EL (cell line): ENCODE results near the gene M1AP.
A peak's percentile ranks its signal among the peaks of the same experiment; 100 is the strongest.

Experiments used
- DNase-seq: peaks from one replicate; pipeline ENCODE4 v3.0.0-alpha.2; 2016

The M1AP gene

GRCh38 chr2:74593826-74594772, 54.0 kb downstream of the M1AP start:
- no peak for DNase-seq

DNA sequence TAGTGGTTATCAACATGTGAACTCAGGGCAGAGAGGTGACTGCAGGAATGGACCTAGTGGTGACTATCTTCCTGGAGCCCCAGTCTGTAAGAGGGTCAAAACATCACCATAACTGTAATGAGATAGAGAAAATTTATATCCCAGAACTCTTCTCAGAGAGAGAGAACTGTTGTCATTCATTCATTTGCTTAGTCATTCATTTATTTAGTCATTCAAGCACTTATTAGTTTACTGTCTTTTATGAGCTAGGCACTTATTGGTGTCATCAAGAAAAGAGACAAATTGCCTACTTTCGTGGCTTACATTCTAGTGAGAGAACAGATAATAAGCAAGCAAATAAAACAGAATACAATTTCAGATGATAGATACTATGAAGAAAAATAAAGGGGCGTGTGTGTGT, 59.5 kb downstream of the M1AP start:
- no peak for DNase-seq

DNA sequence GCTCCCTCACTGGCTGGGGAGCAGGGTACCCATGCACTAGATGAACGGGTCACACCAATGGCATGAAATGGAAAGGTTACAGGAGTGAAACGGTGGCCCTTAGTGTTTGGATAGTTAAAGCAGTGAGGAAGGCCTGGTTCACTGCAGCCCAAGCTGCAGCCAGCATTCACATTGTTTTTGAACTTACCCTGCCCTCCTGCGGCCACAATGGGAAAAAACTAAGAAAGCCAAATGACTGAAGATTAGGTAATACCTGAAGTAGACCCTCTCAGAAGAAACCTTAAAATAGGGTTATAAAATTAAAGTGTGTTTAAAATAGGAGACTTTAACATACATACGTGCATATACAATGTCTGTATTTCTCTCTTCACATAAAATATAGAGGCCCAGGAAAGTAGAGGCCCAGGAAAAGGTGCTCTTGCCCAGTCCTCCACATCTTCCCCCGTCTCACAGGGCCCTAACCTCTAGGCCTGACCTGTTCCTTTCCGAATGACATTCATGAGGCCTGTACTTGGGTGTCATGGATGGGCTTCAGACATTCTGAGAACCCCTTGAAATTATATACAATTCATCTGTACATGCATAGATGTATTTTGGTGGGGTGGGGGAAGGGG, 60.4 kb downstream of the M1AP start:
- peak; percentile 74 for DNase-seq

DNA sequence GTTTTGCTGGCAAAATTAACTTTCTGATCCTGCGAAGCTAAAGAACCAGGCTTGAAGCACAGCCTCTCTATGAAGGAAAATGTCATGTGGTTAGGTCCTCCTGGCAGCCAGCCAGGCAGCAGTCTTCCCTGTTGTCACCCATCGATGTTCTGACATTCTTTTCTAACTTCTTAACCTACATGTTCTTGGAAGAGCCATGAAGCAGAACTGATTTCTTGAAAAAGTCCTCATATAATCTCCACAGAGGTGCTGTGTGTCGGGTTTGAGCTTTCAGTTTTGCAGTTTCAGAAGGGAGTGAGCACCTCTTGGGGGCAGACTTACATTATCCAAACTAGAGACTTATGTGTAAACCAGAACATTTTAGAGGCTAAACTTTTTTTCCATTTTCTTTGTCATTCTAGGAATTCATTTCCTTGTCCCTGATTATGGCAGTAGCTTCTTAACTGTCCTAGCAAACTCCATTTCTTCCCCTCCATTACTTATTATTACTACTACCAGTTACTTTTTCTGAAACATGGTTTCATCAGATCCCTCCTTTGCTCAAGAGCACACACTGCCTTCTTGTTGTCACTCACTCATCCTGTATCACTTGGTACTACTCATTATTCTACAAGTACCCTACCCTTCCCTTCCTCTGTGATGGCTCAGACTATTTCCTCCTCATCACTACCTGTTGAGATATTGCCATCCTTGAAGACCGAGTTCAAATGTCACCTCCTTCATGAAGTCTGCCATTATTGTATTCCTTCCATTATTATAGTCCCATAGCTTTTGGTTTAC, 62.5 kb downstream of the M1AP start:
- DNase-seq, result no peak

- peak; percentile 47 for DNase-seq
Measured at GRCh38 chr2:74584088-74584645, 64.0 kb downstream of the M1AP start.

GRCh38 chr2:74583504-74583903, 64.6 kb downstream of the M1AP start:
- DNase-seq, result peak; percentile 68

DNA sequence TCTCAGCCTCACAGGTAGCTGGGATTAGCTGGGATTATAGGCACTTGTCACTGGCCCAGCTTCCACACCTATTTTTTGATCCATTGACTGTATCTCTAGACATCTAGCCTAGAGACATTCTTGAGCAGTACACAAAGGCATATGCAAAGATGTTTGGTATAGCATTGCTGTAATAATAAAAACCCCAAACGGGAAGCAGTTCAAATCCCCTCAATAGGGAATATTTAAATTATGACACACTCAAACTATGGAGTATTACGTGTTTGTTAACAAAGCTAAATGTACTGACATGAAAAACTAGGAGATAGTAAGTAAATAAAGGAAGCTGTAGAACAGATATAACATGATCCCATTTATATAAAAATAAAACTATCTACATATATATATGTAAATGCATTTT, 65.9 kb downstream of the M1AP start:
- no peak for DNase-seq

- DNase-seq, result no peak
Measured at GRCh38 chr2:74581463-74581862, 66.7 kb downstream of the M1AP start.

GRCh38 chr2:74578408-74578807, 69.7 kb downstream of the M1AP start:
- no peak for DNase-seq

DNA sequence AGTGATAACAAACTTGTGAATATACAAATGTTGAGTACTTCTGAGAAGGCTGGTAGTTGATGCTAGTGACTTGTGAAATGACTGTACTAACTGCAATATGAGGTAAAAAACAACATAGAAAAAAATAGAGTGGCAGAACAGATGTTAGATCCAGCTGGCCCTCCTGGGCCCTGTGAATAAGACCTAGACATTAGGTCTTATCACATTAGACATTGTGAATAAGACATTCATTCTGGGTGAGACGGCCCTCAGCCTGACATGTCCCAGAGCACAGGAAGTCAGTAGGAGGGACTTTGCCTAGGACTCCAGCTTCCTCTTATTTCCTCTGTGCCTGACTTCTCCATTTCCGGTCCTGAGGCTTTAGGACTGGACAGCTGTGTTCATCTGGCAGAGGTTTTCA, 70.7 kb downstream of the M1AP start:
- DNase-seq, result peak; percentile 63

- DNase-seq, result peak; percentile 80
Measured at GRCh38 chr2:74576863-74577229, 71.3 kb downstream of the M1AP start.

DNA sequence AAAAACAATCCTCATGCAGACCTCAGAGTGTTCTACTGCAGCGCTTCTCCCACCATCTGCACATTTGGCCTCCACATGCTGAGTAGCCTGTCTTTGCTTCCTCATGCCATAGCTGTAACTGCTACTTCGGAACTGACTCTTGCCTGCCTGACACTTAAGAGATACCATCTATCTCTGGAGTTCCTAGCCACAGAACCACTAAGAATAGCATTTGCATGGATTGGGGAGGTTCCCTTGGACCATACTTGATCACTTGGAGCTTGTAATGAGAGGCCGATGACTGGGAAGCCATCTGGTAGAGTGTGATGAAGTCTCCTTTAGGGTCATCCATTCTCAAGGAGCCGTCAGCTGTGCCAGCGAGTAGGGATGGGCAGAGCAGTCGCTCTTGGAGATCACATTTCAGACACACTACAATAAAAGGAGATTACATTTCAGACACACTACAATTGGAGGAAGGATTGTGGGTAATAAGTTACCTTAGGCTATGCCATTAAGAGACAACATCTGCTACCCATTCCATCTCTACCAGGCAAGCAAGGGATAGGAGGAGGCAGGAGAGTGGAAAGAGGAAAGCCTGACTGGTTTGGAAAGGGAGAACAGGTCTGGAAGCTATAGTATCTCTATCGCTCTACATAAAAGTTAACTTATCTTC, 71.8 kb downstream of the M1AP start:
- peak; percentile 85 for DNase-seq

DNA sequence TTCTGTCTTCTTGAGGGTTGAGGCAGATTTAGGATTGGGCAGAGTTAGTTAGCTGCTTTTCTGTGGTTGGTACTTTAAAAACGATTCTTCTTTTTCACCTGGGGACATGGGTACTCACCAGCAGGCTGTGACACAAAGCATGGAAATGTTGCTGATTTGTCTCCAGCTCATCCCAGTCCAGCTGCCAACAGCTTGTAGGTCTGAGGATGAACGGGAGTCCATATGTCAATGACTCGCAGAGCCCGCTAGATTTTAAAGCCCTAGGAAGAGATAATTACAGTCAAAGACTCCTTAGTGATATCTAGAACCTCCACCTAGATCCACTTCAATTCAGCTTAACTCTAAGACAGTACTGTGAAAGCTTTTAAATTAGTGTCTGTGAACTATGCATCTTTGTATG, 72.8 kb downstream of the M1AP start:
- peak; percentile 47 for DNase-seq

- DNase-seq, result peak; percentile 77
Measured at GRCh38 chr2:74573747-74574562, 74.2 kb downstream of the M1AP start.

DNA sequence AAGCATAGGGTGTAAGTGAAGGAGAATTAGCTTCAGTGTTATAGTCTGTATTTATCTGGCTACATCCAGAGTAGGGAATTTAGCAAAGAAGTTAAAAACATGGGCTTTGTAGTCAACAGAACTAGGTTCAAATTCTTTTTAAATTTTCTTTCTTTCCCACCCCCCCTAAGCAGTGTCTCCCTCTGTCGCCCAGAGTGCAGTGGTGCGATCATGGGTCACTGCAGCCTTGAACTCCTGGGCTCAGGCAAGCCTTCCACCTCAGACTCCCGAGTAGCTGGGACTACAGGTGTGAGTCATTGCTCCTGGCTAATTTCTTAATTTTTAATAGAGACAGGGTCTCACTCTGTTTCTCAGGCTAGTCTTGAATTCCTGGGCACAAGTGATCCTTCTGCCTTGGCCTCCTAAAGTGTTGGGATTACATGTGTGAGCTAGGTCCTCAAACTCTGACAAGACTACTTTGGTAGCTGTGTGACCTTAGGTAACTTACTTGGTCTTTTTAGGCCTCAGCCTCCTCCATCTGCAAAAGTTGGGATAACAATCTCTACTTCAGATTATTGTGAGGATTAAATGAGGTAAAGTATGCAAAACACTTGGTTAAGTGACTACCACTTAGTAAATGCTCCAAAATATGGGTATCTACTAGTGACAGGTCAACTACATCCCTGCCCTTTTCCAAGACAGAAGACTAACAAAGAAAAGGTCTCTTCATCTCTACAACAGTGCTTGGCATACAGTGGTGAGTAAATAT, 75.8 kb downstream of the M1AP start:
- DNase-seq, result no peak

DNA sequence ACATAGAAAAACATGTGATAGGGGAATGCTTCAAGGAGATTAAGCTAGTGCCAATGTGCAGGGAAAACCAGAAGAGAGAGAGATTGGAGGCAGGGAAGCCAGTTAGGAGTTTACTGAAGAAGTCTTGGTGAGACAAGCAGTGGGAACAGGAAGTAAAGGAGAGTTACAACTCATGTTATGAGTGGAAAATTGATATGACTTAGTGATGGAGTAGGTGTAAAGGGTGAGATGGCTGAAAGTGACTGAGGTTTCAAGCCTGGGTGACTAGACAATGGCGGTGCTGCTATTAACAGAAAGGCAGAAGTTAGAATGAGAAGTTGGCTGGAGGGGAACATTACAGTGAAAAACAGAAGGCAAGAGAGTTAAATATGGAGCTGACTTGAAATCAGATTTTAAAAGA, 77.1 kb downstream of the M1AP start:
- DNase-seq, result no peak

DNA sequence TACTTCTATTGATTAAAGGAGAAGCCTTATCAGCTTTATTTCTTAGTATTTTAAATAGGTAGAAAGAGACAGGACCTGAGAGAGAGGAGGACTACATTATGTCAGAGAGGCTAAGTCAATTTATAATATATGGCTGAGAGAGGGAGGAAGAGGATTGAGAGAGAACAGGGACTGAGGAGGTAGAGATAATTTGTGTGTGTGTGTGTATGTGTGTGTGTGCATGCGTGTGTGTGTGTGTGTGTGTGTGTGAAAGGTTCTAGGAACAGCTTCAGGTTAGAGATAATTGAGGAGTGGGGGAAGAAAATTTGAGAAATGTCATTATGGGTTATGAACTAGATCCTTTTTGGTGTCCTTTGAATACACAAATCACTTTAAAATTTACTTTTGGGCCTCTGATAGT, 78.4 kb downstream of the M1AP start:
- no peak for DNase-seq

DNA sequence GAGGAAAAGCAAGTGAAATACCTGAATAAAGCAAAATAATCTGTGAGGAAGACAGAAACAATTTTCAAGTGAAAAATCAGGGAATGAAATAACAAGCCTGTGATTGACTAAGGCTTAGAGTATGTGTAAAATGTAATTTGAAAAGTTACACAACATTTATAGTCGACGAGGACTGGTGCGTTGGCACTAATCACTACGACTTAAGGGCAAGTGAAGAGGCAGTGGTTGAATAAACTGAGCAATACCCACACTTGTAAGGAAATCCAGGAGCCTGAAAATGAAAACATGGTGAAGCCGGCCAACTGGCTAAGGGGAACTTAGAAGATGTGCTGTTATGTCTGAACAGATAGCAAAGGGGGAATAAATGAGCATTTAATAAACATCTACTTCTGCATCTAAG, 80.2 kb downstream of the M1AP start:
- DNase-seq, result peak; percentile 91

- DNase-seq, result peak; percentile 93
Measured at GRCh38 chr2:74566754-74567085, 81.4 kb downstream of the M1AP start.

GRCh38 chr2:74566076-74566753, 81.9 kb downstream of the M1AP start:
- no peak for DNase-seq

DNA sequence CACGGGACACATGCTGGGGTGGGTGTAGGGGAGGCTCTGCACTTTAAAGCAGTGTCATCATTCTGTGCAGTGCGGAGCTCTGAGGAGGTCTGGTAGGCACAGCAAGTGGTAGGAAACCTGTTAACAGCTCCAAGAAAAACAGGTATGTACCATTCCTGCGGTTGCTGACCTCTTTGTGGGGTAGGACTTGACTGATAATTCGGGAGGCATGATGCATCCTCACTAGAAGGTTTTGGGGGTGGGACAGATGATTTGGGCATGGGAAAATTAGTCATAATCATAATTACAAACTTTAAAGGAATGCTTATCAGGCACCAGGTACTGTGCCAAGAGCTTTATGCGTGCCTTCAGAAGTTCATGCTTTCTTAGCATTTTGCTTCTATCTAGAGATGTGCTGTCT, 83.9 kb downstream of the M1AP start:
- DNase-seq, result peak; percentile 83
